ENCODE measurements around the gene NDUFV1.
"Not testable (repeated sequence)": the region's sequence is repeated elsewhere in the genome, so short reads cannot be mapped to it uniquely, and the experiment has no call there.

The NDUFV1 gene

DNA sequence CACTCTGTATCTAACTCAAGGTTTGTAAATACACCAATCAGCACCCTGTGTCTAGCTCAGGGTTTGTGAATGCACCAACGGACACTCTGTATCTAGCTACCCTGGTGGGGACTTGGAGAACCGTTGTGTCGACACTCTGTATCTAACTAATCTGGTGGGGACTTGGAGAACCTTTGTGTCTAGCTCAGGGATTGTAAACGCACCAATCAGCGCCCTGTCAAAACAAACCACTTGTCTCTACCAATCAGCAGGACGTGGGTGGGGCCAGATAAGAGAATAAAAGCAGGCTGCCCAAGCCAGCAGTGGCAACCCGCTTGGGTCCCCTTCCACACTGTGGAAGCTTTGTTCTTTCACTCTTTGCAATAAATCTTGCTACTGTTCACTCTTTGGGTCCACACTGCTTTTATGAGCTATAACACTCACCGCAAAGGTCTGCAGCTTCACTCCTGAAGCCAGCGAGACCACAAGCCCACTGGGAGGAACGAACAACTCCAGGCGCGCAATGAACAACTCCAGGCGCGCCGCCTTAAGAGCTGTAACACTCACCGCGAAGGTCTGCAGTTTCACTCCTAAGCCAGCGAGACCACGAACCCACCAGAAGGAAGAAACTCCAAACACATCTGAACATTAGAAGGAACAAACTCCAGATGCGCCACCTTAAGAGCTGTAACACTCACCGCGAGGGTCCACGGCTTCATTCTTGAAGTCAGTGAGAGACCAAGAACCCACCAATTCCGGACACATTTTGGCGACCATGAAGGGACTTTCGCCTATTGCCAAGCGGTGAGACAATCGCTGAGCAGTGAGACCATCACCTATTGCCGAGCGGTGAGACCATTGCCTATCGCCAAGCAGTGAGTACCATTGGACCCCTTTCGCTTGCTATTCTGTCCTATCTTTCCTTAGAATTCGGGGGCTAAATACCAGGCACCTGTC, 13.2 kb downstream of the NDUFV1 start:
- not testable (repeated sequence) for DNase-seq; H3K36me3 ChIP-seq (replicated peaks; ENCODE audit: insufficient read depth, low read length); H3K4me2 ChIP-seq (ENCODE audit: low read depth, low read length); H2AFZ ChIP-seq (ENCODE audit: low read length); H3K9ac ChIP-seq (ENCODE audit: low read length); H3K79me2 ChIP-seq (ENCODE audit: low read length); H3K4me1 ChIP-seq (ENCODE audit: low read length); H3K27me3 ChIP-seq (replicated peaks; ENCODE audit: insufficient read depth, low read length); H3K9me3 ChIP-seq (replicated peaks; ENCODE audit: insufficient read depth, low read length); H3K4me3 ChIP-seq (ENCODE audit: low read length); H3K27ac ChIP-seq (ENCODE audit: low read length); H3K9me2 ChIP-seq (replicated peaks; ENCODE audit: insufficient read depth, low read length); H3F3A ChIP-seq (ENCODE audit: insufficient read depth, low read length); H4K20me1 ChIP-seq (ENCODE audit: insufficient read depth, low read length)

GRCh38 chr11:67620621-67621020, 13.9 kb downstream of the NDUFV1 start:
- not testable (repeated sequence) for H3K4me3 ChIP-seq (ENCODE audit: low read length); DNase-seq; H2AFZ ChIP-seq (ENCODE audit: low read length); H3K79me2 ChIP-seq (ENCODE audit: low read length); H3K4me1 ChIP-seq (ENCODE audit: low read length); H3K9me2 ChIP-seq (replicated peaks; ENCODE audit: insufficient read depth, low read length); H3K9me3 ChIP-seq (replicated peaks; ENCODE audit: insufficient read depth, low read length); H3F3A ChIP-seq (ENCODE audit: insufficient read depth, low read length); H3K27me3 ChIP-seq (replicated peaks; ENCODE audit: insufficient read depth, low read length); H3K9ac ChIP-seq (ENCODE audit: low read length); H3K4me2 ChIP-seq (ENCODE audit: low read depth, low read length); H4K20me1 ChIP-seq (ENCODE audit: insufficient read depth, low read length); H3K27ac ChIP-seq (ENCODE audit: low read length); H3K36me3 ChIP-seq (replicated peaks; ENCODE audit: insufficient read depth, low read length)

DNA sequence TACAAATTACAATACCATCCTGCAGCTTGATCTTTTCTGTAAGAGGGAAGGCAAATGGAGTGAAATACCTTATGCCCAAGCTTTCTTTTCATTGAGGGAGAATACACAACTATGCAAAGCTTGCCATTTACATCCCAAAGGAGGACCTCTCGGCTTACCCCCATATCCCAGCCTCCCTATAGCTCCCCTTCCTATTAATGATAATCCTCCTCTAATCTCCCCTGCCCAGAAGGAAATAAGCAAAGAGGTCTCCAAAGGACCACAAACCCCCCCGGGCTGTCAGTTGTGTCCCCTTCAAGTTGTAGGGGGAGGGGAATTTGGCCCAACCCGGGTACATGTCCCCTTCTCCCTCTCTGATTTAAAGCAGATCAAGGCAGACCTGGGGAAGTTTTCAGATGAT, 15.2 kb downstream of the NDUFV1 start:
- not testable (repeated sequence) for DNase-seq; H3K4me1 ChIP-seq (ENCODE audit: low read length); H3K4me3 ChIP-seq (ENCODE audit: low read length); H3K27ac ChIP-seq (ENCODE audit: low read length); H3F3A ChIP-seq (ENCODE audit: insufficient read depth, low read length); H3K4me2 ChIP-seq (ENCODE audit: low read depth, low read length); H3K9ac ChIP-seq (ENCODE audit: low read length); H3K79me2 ChIP-seq (ENCODE audit: low read length); H3K36me3 ChIP-seq (replicated peaks; ENCODE audit: insufficient read depth, low read length); H3K27me3 ChIP-seq (replicated peaks; ENCODE audit: insufficient read depth, low read length); H3K9me3 ChIP-seq (replicated peaks; ENCODE audit: insufficient read depth, low read length); H2AFZ ChIP-seq (ENCODE audit: low read length); H3K9me2 ChIP-seq (replicated peaks; ENCODE audit: insufficient read depth, low read length); H4K20me1 ChIP-seq (ENCODE audit: insufficient read depth, low read length)

- H2AFZ ChIP-seq (ENCODE audit: low read length); H3K4me1 ChIP-seq (ENCODE audit: low read length); H3K4me3 ChIP-seq (ENCODE audit: low read length); H3K27me3 ChIP-seq (replicated peaks; ENCODE audit: insufficient read depth, low read length); H3F3A ChIP-seq (ENCODE audit: insufficient read depth, low read length); H3K4me2 ChIP-seq (ENCODE audit: low read depth, low read length); H4K20me1 ChIP-seq (ENCODE audit: insufficient read depth, low read length); H3K9ac ChIP-seq (ENCODE audit: low read length); H3K9me2 ChIP-seq (replicated peaks; ENCODE audit: insufficient read depth, low read length); H3K27ac ChIP-seq (ENCODE audit: low read length); DNase-seq; H3K9me3 ChIP-seq (replicated peaks; ENCODE audit: insufficient read depth, low read length); H3K36me3 ChIP-seq (replicated peaks; ENCODE audit: insufficient read depth, low read length); H3K79me2 ChIP-seq (ENCODE audit: low read length): not testable (repeated sequence)
Observed at GRCh38 chr11:67622905-67623304, 16.2 kb downstream of the NDUFV1 start.

DNA sequence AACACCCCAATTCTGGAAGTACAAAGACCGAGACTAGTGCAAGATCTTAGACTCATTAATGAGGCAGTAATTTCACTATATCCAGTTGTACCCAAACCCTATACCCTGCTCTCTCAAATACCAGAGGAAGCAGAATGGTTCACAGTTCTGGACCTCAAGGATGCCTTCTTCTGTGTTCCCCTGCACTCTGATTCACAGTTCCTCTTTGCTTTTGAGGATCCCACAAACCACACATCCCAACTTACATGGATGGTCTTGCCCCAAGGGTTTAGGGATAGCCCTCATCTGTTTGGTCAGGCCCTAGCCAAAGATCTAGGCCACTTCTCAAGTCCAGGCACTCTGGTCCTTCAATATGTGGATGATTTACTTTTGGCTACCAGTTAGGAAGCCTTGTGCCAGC, 17.1 kb downstream of the NDUFV1 start:
- not testable (repeated sequence) for H3K9me3 ChIP-seq (replicated peaks; ENCODE audit: insufficient read depth, low read length); DNase-seq; H3K4me3 ChIP-seq (ENCODE audit: low read length); H3K27ac ChIP-seq (ENCODE audit: low read length); H3K4me1 ChIP-seq (ENCODE audit: low read length); H3K27me3 ChIP-seq (replicated peaks; ENCODE audit: insufficient read depth, low read length); H3K4me2 ChIP-seq (ENCODE audit: low read depth, low read length); H2AFZ ChIP-seq (ENCODE audit: low read length); H3K36me3 ChIP-seq (replicated peaks; ENCODE audit: insufficient read depth, low read length); H4K20me1 ChIP-seq (ENCODE audit: insufficient read depth, low read length); H3F3A ChIP-seq (ENCODE audit: insufficient read depth, low read length); H3K9me2 ChIP-seq (replicated peaks; ENCODE audit: insufficient read depth, low read length); H3K79me2 ChIP-seq (ENCODE audit: low read length); H3K9ac ChIP-seq (ENCODE audit: low read length)

GRCh38 chr11:67626131-67626833, 19.5 kb downstream of the NDUFV1 start:
- DNase-seq; H4K20me1 ChIP-seq (ENCODE audit: insufficient read depth, low read length); H3K4me3 ChIP-seq (ENCODE audit: low read length); H3K36me3 ChIP-seq (replicated peaks; ENCODE audit: insufficient read depth, low read length); H3K9ac ChIP-seq (ENCODE audit: low read length); H3K27me3 ChIP-seq (replicated peaks; ENCODE audit: insufficient read depth, low read length); H2AFZ ChIP-seq (ENCODE audit: low read length); H3K4me2 ChIP-seq (ENCODE audit: low read depth, low read length); H3K9me2 ChIP-seq (replicated peaks; ENCODE audit: insufficient read depth, low read length); H3K9me3 ChIP-seq (replicated peaks; ENCODE audit: insufficient read depth, low read length); H3K27ac ChIP-seq (ENCODE audit: low read length): not testable (repeated sequence)
- Histone ChIP-seq H3F3A (ENCODE audit: insufficient read depth, low read length) (peaks cover 14% of the 10 kb centered on the region; the same call in 1 of the 2 replicates), H3K4me1 (ENCODE audit: low read length) (peaks cover 16% of the 10 kb centered on the region), H3K79me2 (ENCODE audit: low read length) (peaks cover 12% of the 10 kb centered on the region)

All from MM.1S (cell line).